K562 (cell line): ENCODE data around the gene SPHK2.

Experiments
- CREB1 ChIP-seq, 2 experiments: sonication (generic) in 1 of 2; formaldehyde crosslinking in 1 of 2; IDR thresholded peaks; 2 replicates each; pipeline versions ENCODE4 v1.6.1 to v1.8.0; 2012 to 2022; ENCODE audit warnings: inconsistent platforms in 1 of 2, mild to moderate bottlenecking in 1 of 2, missing genetic modification reagents in 1 of 2, moderate library complexity in 1 of 2
- CTCF ChIP-seq, 3 experiments: IDR thresholded peaks in 2 of 3; conservative IDR thresholded peaks in 1 of 3; 2 replicates each; pipeline ENCODE4 v1.5.1; 2011 to 2012; ENCODE audit warnings: low read length in 3 of 3, mild to moderate bottlenecking in 3 of 3, control low read depth in 2 of 3, improper control_type of control experiment in 1 of 3, inconsistent platforms in 1 of 3, low read depth in 1 of 3, mixed read lengths in 1 of 3, moderate library complexity in 1 of 3; ENCODE audit not compliant: insufficient read depth in 2 of 3
- FOXJ2 ChIP-seq: fragments of 200-800 bp; sonication (Bioruptor generic); IDR thresholded peaks from 2 replicates; pipeline ENCODE4 v1.6.1; 2016; ENCODE audit warnings: missing genetic modification characterization, missing compliant biosample characterization
- JUN ChIP-seq, 2 experiments: sonication (generic) in 1 of 2; formaldehyde crosslinking in 1 of 2; IDR thresholded peaks; 2 replicates each; pipeline versions ENCODE4 v1.6.1 to v1.8.0; 2012 to 2022; ENCODE audit warnings: borderline replicate concordance in 2 of 2, mild to moderate bottlenecking in 2 of 2, improper control_type of control experiment in 1 of 2, low read depth in 1 of 2, low read length in 1 of 2, missing genetic modification reagents in 1 of 2
- MYNN ChIP-seq, 2 experiments: sonication (generic); formaldehyde crosslinking in 1 of 2; IDR thresholded peaks; 2 replicates each; pipeline versions ENCODE4 v1.5.0 to v1.6.1; 2016 to 2020; ENCODE audit warnings: antibody characterized with exemption in 1 of 2, missing genetic modification reagents in 1 of 2
- SIN3A ChIP-seq, 2 experiments: fragments of 150-350 bp in 1 of 2; IDR thresholded peaks; 2 replicates each; pipeline ENCODE4 v1.6.1; 2011 to 2016; ENCODE audit warnings: borderline replicate concordance in 2 of 2, low read depth in 2 of 2, low read length in 2 of 2, mild to moderate bottlenecking in 2 of 2, moderate library complexity in 2 of 2; ENCODE audit not compliant: control insufficient read depth in 1 of 2
- SP2 ChIP-seq: IDR thresholded peaks from 2 replicates; pipeline ENCODE4 v1.6.1; 2011; ENCODE audit warnings: mild to moderate bottlenecking, low read depth, low read length, moderate library complexity; ENCODE audit not compliant: poor library complexity, severe bottlenecking; ENCODE audit errors: extremely low read depth

DNA sequence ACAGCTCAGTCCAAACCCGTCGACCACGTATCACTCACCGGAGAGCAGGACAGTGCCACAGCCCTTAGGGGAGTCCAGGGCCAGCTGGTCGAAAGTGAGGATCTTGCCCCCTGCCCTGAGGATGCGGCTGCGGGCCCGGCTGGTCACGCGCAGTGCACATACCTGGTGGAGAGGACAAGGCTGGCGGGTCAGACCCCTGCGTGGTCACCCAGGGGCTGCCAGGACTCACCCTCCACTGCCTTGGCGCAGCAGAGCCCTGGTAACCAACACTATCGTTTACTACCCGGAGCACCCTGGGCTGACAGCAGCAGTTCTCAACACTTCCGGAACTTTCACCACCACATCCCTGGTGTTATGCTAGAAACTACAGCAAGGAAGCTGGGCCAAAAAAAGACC, 3.3 kb upstream of the SPHK2 start:
- TF ChIP-seq SP2 = no peak
- TF ChIP-seq FOXJ2 = no peak
- no peak for TF ChIP-seq MYNN (IDR thresholded peaks at IDR 0.05)
- TF ChIP-seq MYNN (CRISPR knock-in tag; IDR thresholded peaks at IDR 0.05) = no peak
- TF ChIP-seq CREB1 (IDR thresholded peaks at IDR 0.05) = no peak
- no peak for TF ChIP-seq CREB1 (CRISPR knock-in tag; IDR thresholded peaks at IDR 0.05)
- no peak for TF ChIP-seq SIN3A (IDR thresholded peaks at IDR 0.05; ENCODE audit: borderline replicate concordance in 2 of 2, control insufficient read depth in 1 of 2, low read depth in 2 of 2, low read length in 2 of 2)
- TF ChIP-seq CTCF (IDR thresholded peaks at IDR 0.05 in 2 of 3, conservative IDR thresholded peaks at IDR 0.05 in 1 of 3; ENCODE audit: insufficient read depth in 2 of 3, low read depth in 1 of 3, low read length in 3 of 3) = no peak
- TF ChIP-seq JUN (IDR thresholded peaks at IDR 0.05; ENCODE audit: borderline replicate concordance, low read depth, low read length) = no peak
- TF ChIP-seq JUN (CRISPR knock-in tag; IDR thresholded peaks at IDR 0.05; ENCODE audit: borderline replicate concordance) = no peak
